ENCODE results near the gene MMS22L. TPM values are rescaled to one million over a fixed set of nuclear protein-coding genes. Genes with fewer than 3 reads are reported as not detected.

The MMS22L gene
- total RNA-seq, result 16.8 TPM

GRCh38 chr6:97282726-97283617 lies at the start of gene MMS22L:
Gene MMS22L (minus strand): TSS chr6:97283216. CDS start chr6:97282477, 739 bp downstream.

